ENCODE results near the gene NFKBIE. TPM values are rescaled to one million over a fixed set of nuclear protein-coding genes. Genes with fewer than 3 reads are reported as not detected.

NFKBIE gene
- total RNA-seq, 1 donor from 2014 or later: 10.4 TPM

- no peak for ATAC-seq
- no peak overlapping the region for H3K27ac ChIP-seq
- no peak overlapping the region for H3K4me3 ChIP-seq
- H3K9me3 ChIP-seq: no peaks in the 10 kb centered on the region
- H3K36me3 ChIP-seq: no peaks in the 10 kb centered on the region
- peaks cover 44% of the 10 kb centered on the region for H3K27me3 ChIP-seq (ENCODE audit: low read depth)
- peaks cover 4% of the 10 kb centered on the region for H3K4me1 ChIP-seq
- no peak for TF ChIP-seq CTCF (IDR thresholded peaks at IDR 0.05)
- DNase-seq: no peak
- intact Hi-C loops (cut with DNase I): no loop called here
Observed at GRCh38 chr6:44278315-44278714, 13.0 kb upstream of the NFKBIE start.

GRCh38 chr6:44277763-44278162, 12.4 kb upstream of the NFKBIE start:
- no peak for TF ChIP-seq CTCF (IDR thresholded peaks at IDR 0.05)
- no peak overlapping the region for H3K4me3 ChIP-seq
- no peaks in the 10 kb centered on the region for H3K36me3 ChIP-seq
- intact Hi-C loops (cut with DNase I): no loop called here
- no peak overlapping the region for H3K27ac ChIP-seq
- H3K9me3 ChIP-seq: no peaks in the 10 kb centered on the region
- no peak for DNase-seq
- no peak for ATAC-seq
- peaks cover 4% of the 10 kb centered on the region for H3K4me1 ChIP-seq
- peaks cover 49% of the 10 kb centered on the region for H3K27me3 ChIP-seq (ENCODE audit: low read depth)

- H3K4me3 ChIP-seq: no peak overlapping the region
- ATAC-seq (no peak), DNase-seq (no peak)
- intact Hi-C loops (cut with DNase I): no loop called here
- peaks cover 57% of the 10 kb centered on the region for H3K27me3 ChIP-seq (ENCODE audit: low read depth)
- TF ChIP-seq CTCF (IDR thresholded peaks at IDR 0.05): no peak
- H3K4me1 ChIP-seq: peaks cover 4% of the 10 kb centered on the region
- no peak overlapping the region for H3K27ac ChIP-seq
- no peaks in the 10 kb centered on the region for H3K9me3 ChIP-seq
- no peaks in the 10 kb centered on the region for H3K36me3 ChIP-seq
Observed at GRCh38 chr6:44276667-44277640, 11.6 kb upstream of the NFKBIE start.

GRCh38 chr6:44275749-44276648, 10.6 kb upstream of the NFKBIE start:
- intact Hi-C loops (cut with DNase I): no loop called here
- peak overlapping the region; percentile 39 for H3K4me3 ChIP-seq
- no peak for TF ChIP-seq CTCF (IDR thresholded peaks at IDR 0.05)
- H3K27me3 ChIP-seq (ENCODE audit: low read depth): peaks cover 65% of the 10 kb centered on the region
- peaks cover 4% of the 10 kb centered on the region for H3K4me1 ChIP-seq
- DNase-seq (no peak), ATAC-seq (peak; percentile 35 to 68)
- H3K27ac ChIP-seq: no peak overlapping the region
- no peaks in the 10 kb centered on the region for H3K36me3 ChIP-seq
- no peaks in the 10 kb centered on the region for H3K9me3 ChIP-seq

GRCh38 chr6:44275271-44275748, 10.0 kb upstream of the NFKBIE start:
- ATAC-seq (no peak), DNase-seq (no peak)
- intact Hi-C loops (cut with DNase I): no loop called here
- no peak for TF ChIP-seq CTCF (IDR thresholded peaks at IDR 0.05)
- Histone ChIP-seq H3K27me3 (ENCODE audit: low read depth) (peaks cover 67% of the 10 kb centered on the region), H3K4me1 (peaks cover 4% of the 10 kb centered on the region), H3K36me3 (no peaks in the 10 kb centered on the region), H3K4me3 (peak overlapping the region; percentile 39), H3K27ac (no peak overlapping the region), H3K9me3 (no peaks in the 10 kb centered on the region)

Measured in lower lobe of right lung (tissue), 2 donors.